SH-SY5Y (cell line): ENCODE data around the gene ADM2.

Experiments
- GATA2 ChIP-seq: IDR thresholded peaks from 2 replicates; pipeline ENCODE4 v1.6.1; 2011; ENCODE audit warnings: mild to moderate bottlenecking, low read depth, low read length
- GATA3 ChIP-seq: IDR thresholded peaks from 2 replicates; pipeline ENCODE4 v1.6.1; 2011; ENCODE audit warnings: low read depth, mild to moderate bottlenecking, low read length, moderate library complexity

GRCh38 chr22:50463188-50463900 lies 18.0 kb upstream of the ADM2 start:
- TF ChIP-seq GATA3: no peak
- TF ChIP-seq GATA2: no peak
